Fibroblast of the aortic adventitia (primary cell): Measurements from ENCODE around the gene OBSCN. TPM values are rescaled to one million over a fixed set of nuclear protein-coding genes. Genes with fewer than 3 reads are reported as not detected.
"Not testable (repeated sequence)": the region's sequence is repeated elsewhere in the genome, so short reads cannot be mapped to it uniquely, and the experiment has no call there.

Experiments
- DNase-seq: peaks from one replicate; pipeline ENCODE4 v3.0.0-alpha.2; 2010; ENCODE audit warnings: low read depth
- H3K4me3 ChIP-seq: 2 replicates; pipeline ENCODE4 v1.5.1; 2011; ENCODE audit warnings: low read depth, mild to moderate bottlenecking, control low read depth, low read length, moderate library complexity
- total RNA-seq: library from RNA; depleted of rRNA; stranded (reverse); fragments of >200 nt; gene quantifications from 2 replicates; pipeline ENCODE4 v1.2.3, GENCODE V29; 2012; ENCODE audit warnings: low replicate concordance
- TF ChIP-seq, protein P1 (sequence below): IDR thresholded peaks from 2 replicates; pipeline ENCODE4 v1.5.1; 2011; ENCODE audit warnings: mild to moderate bottlenecking, low read length, control low read depth, inconsistent platforms; ENCODE audit not compliant: insufficient read depth

OBSCN gene
- total RNA-seq, 1 donor = 0.99 TPM

DNA sequence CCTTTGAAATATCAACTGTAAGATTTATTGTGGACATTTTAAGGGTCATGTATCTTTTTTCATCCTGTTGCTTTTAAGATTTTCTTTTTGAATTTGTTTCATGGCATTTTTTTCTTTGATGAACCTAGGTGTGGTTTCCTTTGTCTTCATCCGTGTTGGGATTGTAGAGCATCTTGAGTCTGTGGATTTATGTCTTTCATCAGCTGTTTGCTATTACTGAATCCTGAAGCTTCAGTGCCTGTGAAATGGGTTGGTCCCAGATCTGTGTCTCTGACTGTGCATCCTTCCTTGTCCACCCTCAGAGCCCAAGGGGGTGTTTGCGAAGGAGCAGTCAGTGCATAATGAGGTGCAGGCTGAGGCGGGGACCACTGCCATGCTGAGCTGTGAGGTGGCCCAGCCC lies 37.3 kb downstream of the OBSCN start:
- TF ChIP-seq, protein P1, sequence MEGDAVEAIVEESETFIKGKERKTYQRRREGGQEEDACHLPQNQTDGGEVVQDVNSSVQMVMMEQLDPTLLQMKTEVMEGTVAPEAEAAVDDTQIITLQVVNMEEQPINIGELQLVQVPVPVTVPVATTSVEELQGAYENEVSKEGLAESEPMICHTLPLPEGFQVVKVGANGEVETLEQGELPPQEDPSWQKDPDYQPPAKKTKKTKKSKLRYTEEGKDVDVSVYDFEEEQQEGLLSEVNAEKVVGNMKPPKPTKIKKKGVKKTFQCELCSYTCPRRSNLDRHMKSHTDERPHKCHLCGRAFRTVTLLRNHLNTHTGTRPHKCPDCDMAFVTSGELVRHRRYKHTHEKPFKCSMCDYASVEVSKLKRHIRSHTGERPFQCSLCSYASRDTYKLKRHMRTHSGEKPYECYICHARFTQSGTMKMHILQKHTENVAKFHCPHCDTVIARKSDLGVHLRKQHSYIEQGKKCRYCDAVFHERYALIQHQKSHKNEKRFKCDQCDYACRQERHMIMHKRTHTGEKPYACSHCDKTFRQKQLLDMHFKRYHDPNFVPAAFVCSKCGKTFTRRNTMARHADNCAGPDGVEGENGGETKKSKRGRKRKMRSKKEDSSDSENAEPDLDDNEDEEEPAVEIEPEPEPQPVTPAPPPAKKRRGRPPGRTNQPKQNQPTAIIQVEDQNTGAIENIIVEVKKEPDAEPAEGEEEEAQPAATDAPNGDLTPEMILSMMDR = no peak
- H3K4me3 ChIP-seq = no peak overlapping the region
- DNase-seq = no peak

DNA sequence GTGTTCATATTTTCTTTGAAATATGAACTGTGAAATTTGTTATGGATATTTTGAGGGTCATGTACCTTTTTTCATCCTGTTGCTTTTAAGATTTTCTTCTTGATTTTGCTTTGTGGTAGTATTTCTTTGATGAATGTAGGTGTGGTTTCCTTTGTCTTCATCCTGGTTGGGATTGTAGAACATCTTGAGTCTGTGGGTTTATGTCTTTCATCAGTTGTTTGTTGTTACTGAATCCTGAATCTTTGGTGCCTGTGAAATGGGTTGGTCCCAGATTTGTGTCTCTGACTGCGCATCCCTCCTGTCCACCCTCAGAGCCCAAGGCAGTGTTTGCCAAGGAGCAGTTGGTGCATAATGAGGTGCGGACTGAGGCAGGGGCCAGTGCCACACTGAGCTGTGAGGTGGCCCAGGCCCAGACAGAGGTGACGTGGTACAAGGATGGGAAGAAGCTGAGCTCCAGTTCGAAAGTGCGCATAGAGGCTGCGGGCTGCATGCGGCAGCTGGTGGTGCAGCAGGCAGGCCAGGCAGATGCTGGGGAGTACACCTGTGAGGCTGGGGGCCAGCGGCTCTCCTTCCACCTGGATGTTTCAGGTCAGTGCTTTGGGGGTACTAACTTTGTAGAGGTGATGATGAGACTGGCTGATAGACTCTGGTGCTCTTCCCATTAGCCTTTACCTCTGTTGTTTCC lies 38.5 kb downstream of the OBSCN start:
- H3K4me3 ChIP-seq = no peak overlapping the region
- no peak for DNase-seq
- TF ChIP-seq, protein P1 = no peak

DNA sequence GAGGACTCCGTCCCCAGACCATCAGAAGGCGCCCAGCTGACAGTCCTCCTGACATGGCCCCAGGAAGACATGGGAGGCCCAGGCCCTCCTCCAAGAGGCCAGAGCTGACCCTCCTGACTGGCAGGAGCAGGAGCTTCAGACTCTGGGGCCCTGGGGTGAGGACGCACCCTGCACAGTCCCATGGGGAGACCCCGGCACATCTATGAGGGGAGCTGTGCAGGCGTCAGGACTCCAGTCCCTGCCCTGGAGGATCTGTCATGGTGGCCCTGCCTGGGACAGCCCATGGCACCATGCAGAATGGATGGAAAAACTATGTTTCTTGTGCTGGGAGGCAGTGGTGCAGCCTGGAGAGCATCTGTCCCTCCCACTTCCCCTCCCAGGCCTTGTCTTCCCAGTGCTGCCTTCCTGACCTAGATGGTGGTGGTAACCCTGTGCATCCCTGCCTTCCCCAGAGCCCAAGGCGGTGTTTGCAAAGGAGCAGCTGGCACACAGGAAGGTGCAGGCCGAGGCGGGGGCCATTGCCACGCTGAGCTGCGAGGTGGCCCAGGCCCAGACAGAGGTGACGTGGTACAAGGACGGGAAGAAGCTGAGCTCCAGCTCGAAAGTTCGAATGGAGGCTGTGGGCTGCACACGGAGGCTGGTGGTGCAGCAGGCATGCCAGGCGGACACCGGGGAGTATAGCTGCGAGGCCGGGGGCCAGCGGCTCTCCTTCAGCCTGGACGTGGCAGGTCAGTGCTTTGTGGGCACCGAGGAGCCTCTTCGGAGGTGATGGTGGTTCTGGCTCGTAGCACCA lies 41.9 kb downstream of the OBSCN start:
- H3K4me3 ChIP-seq = no peak overlapping the region
- DNase-seq = no peak
- TF ChIP-seq, protein P1 = no peak

DNA sequence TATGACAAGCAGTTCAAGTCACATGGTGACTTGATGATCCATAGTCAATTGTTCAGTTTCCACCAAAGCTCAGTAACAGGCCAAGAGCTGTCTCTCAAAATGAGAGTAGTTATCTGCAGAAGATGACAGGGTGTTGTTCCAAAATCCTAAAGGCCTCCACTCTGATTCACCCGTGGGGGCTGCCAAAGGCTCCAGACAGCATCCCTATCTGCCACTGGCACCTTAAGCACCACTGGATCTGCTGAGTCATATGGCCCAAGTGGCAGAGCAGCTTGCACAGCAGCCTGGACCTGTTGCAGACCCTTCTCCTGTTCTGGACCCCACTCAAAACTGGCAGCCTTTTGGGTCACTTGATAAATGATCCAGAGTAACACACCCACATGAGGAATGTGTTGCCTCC lies 44.6 kb downstream of the OBSCN start:
- not testable (repeated sequence) for DNase-seq, H3K4me3 ChIP-seq

DNA sequence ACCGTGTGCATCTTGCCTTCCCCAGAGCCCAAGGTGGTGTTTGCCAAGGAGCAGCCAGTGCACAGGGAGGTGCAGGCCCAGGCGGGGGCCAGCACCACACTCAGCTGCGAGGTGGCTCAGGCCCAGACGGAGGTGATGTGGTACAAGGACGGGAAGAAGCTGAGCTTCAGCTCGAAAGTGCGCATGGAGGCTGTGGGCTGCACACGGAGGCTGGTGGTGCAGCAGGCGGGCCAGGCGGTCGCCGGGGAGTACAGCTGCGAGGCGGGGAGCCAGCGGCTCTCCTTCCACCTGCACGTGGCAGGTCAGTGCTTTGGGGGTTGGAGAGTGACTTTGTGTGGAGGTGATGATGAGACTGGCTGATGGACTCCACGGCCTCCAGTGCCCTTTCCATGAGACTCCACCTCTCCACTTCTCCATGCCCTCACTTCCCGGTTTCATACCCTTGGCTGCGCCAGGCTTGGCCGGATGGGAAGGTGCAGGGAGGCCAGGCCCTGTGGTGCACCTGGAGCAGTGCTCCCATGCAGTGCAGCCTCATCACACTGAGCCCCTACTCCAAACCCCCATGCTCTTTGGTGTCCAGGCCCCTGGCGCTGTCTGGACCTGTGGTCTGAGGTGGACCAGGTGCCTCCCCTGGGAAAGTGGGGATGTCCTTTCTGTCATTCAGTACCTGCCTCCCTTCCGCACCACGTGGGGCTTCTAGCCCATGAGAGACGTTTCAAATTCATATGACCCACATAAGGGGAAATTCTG lies 49.0 kb downstream of the OBSCN start:
- TF ChIP-seq, protein P1 = no peak
- DNase-seq = no peak
- H3K4me3 ChIP-seq = no peak overlapping the region

DNA sequence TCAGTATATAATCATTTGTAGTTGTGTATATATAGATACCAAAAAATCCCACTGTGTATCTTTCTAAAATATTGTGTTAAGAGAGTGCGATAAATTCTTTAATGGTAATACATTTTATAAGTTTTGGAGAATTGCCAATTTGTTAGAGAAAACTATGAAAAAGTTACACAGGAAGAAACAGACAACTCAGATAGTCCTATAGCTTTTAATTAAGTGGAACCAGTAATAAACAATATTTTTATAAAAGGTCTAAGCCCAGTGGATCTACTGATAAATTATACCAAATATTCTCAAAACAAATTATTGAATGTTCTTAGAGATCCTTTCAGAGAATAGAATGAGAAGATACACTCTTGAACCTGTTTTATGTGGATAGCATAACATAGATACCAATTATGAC lies 50.6 kb downstream of the OBSCN start:
- H3K4me3 ChIP-seq = no peak overlapping the region
- TF ChIP-seq, protein P1 = no peak
- DNase-seq = no peak

DNA sequence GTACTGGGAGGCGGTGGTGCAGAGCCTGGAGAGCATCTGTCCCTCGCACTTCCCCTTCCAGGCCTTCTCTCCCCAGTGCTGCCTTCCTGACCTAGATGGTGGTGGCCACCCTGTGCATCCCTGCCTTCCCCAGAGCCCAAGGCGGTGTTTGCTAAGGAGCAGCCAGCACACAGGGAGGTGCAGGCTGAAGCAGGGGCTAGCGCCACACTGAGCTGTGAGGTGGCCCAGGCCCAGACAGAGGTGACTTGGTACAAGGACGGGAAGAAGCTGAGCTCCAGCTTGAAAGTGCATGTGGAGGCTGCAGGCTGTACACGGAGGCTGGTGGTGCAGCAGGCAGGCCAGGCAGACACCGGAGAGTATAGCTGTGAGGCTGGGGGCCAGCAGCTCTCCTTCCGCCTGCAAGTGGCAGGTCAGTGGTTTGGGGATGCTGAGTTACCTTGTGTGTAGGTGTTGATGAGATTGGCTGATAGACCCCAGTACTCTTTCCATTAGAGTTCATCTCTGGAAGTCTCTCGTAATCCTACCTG lies 51.6 kb downstream of the OBSCN start:
- DNase-seq = no peak
- TF ChIP-seq, protein P1 = no peak
- H3K4me3 ChIP-seq = no peak overlapping the region
